ENCODE measurements around the gene CPSF4.
"Not testable (repeated sequence)": the region's sequence is repeated elsewhere in the genome, so short reads cannot be mapped to it uniquely, and the experiment has no call there.

The CPSF4 gene

GRCh38 chr7:99490878-99491277 lies 52.1 kb downstream of the CPSF4 start:
- no peak for DNase-seq (ENCODE audit: low read depth in 2 of 2)

GRCh38 chr7:99493823-99494222 lies 55.1 kb downstream of the CPSF4 start:
- DNase-seq (ENCODE audit: low read depth in 2 of 2): no peak

- DNase-seq (ENCODE audit: low read depth in 2 of 2): no peak
These were observed 59.2 kb downstream of the CPSF4 start for GRCh38 chr7:99497766-99498545.

- DNase-seq (ENCODE audit: low read depth in 2 of 2): no peak
These were observed 59.8 kb downstream of the CPSF4 start for GRCh38 chr7:99498546-99498944.

GRCh38 chr7:99499371-99499720 lies 60.6 kb downstream of the CPSF4 start:
- DNase-seq (ENCODE audit: low read depth in 2 of 2): no peak

- peak; percentile 71 to 77 for DNase-seq (ENCODE audit: low read depth in 2 of 2)
These were observed 61.2 kb downstream of the CPSF4 start, which contains the start of gene ZNF394 for GRCh38 chr7:99499721-99500636. ZNF394 (minus strand) TSS chr7:99500281; CDS start chr7:99500093, 188 bp downstream.

- no peak for DNase-seq (ENCODE audit: low read depth in 2 of 2)
These were observed 61.9 kb downstream of the CPSF4 start for GRCh38 chr7:99500637-99501009.

- not testable (repeated sequence) for DNase-seq (ENCODE audit: low read depth in 2 of 2)
These were observed 62.5 kb downstream of the CPSF4 start for GRCh38 chr7:99501236-99501635.

GRCh38 chr7:99504281-99504602 lies 65.5 kb downstream of the CPSF4 start:
- peak in 1 of 2 experiments; percentile 91 for DNase-seq (ENCODE audit: low read depth in 2 of 2)

GRCh38 chr7:99504603-99505323 lies 66.0 kb downstream of the CPSF4 start, which contains the start of gene ZKSCAN5:
ZKSCAN5 (plus strand) TSS chr7:99504662; CDS start chr7:99506045, 1,383 bp downstream.
- peak; percentile 88 to 90 for DNase-seq (ENCODE audit: low read depth in 2 of 2)

GRCh38 chr7:99505324-99505662 lies 66.5 kb downstream of the CPSF4 start:
- DNase-seq (ENCODE audit: low read depth in 2 of 2): no peak
